B cell (primary cell): ENCODE results near the gene POLD1.

Experiments used
- EZH2 ChIP-seq: IDR thresholded peaks from 2 replicates; pipeline ENCODE4 v1.6.1; 2012; ENCODE audit warnings: borderline replicate concordance, low read depth, mild to moderate bottlenecking, moderate library complexity, low read length; ENCODE audit not compliant: insufficient read depth, poor library complexity, severe bottlenecking
- TF ChIP-seq, protein P1 (sequence below): fragments of 200-600 bp; IDR thresholded peaks from one replicate; pipeline ENCODE4 v1.8.0; 2022; ENCODE audit warnings: antibody characterized with exemption, mild to moderate bottlenecking

GRCh38 chr19:50450369-50451222 is 66.4 kb downstream of the POLD1 start:
- TF ChIP-seq, protein P1, sequence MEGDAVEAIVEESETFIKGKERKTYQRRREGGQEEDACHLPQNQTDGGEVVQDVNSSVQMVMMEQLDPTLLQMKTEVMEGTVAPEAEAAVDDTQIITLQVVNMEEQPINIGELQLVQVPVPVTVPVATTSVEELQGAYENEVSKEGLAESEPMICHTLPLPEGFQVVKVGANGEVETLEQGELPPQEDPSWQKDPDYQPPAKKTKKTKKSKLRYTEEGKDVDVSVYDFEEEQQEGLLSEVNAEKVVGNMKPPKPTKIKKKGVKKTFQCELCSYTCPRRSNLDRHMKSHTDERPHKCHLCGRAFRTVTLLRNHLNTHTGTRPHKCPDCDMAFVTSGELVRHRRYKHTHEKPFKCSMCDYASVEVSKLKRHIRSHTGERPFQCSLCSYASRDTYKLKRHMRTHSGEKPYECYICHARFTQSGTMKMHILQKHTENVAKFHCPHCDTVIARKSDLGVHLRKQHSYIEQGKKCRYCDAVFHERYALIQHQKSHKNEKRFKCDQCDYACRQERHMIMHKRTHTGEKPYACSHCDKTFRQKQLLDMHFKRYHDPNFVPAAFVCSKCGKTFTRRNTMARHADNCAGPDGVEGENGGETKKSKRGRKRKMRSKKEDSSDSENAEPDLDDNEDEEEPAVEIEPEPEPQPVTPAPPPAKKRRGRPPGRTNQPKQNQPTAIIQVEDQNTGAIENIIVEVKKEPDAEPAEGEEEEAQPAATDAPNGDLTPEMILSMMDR, result no peak
- no peak for TF ChIP-seq EZH2
